IMR-90 (cell line): ENCODE measurements around the gene RAB9A. TPM values are rescaled to one million over a fixed set of nuclear protein-coding genes. Genes with fewer than 3 reads are reported as not detected.

Experiments
- ATAC-seq: fragments of 200-7000 bp; cut with Tn5 transposase; 2 replicates; pipeline ENCODE4 v1.9.1; 2020; ENCODE audit warnings: low read depth, mild to moderate bottlenecking, moderate library complexity
- BruUV-seq: library from RNA; stranded (reverse); fragments of 400-500 nt; replicated peaks from 2 replicates; lab custom pipeline; 2021; lab: Mats Ljungman, UMichigan
- CTCF ChIA-PET: fragments of 300-600 bp; formaldehyde crosslinking; extraction: SDS; loops from one replicate; lab custom pipeline; 2021; ENCODE audit warnings: antibody characterized with exemption; lab: Yijun Ruan, JAX
- POLR2A ChIA-PET: fragments of 300-600 bp; sonication (Branson Sonifier 250); formaldehyde crosslinking; loops from one replicate; lab custom pipeline; 2022; ENCODE audit warnings: antibody characterized with exemption; ENCODE audit not compliant: unreplicated experiment; lab: Charles Lee
- DNase-seq: peaks from one replicate; pipeline ENCODE4 v3.0.0; 2013
- H2AFZ ChIP-seq: replicated peaks from 2 replicates; pipeline ENCODE3; 2013; ENCODE audit warnings: low read length, mild to moderate bottlenecking; ENCODE audit not compliant: poor library complexity
- H2AK5ac ChIP-seq: 2 replicates; pipeline ENCODE4 v1.6.1; 2013; ENCODE audit warnings: low read depth, low read length, inconsistent platforms
- H2AK9ac ChIP-seq: replicated peaks from 2 replicates; pipeline ENCODE3; 2013; ENCODE audit warnings: mild to moderate bottlenecking, low read depth, low read length, moderate library complexity; ENCODE audit not compliant: poor library complexity
- H2BK120ac ChIP-seq: 2 replicates; pipeline ENCODE4 v1.6.1; 2013; ENCODE audit warnings: low read depth, low read length, inconsistent platforms
- H2BK15ac ChIP-seq: 3 replicates; pipeline ENCODE4 v1.6.1; 2013; ENCODE audit warnings: low read depth, low read length, inconsistent platforms
- H2BK20ac ChIP-seq: 2 replicates; pipeline ENCODE4 v1.6.1; 2013; ENCODE audit warnings: low read depth, mild to moderate bottlenecking, inconsistent platforms, low read length, moderate library complexity
- H2BK5ac ChIP-seq: 2 replicates; pipeline ENCODE4 v1.6.1; 2013; ENCODE audit warnings: mild to moderate bottlenecking, low read depth, low read length, inconsistent platforms; ENCODE audit not compliant: poor library complexity, severe bottlenecking
- H3K14ac ChIP-seq: replicated peaks from 2 replicates; pipeline ENCODE4 v1.6.1; 2013; ENCODE audit warnings: low read depth, low read length, inconsistent platforms
- H3K18ac ChIP-seq: 2 replicates; pipeline ENCODE4 v1.6.1; 2013; ENCODE audit warnings: low read depth, low read length, control low read depth
- H3K23ac ChIP-seq: 2 replicates; pipeline ENCODE4 v1.6.1; 2013; ENCODE audit warnings: low read depth, low read length, inconsistent platforms
- H3K27ac ChIP-seq: 2 replicates; pipeline ENCODE4 v1.5.1; 2013; ENCODE audit warnings: mild to moderate bottlenecking, control low read depth, low read length; ENCODE audit not compliant: insufficient read depth
- H3K27me3 ChIP-seq: 2 replicates; pipeline ENCODE4 v1.6.1; 2013; ENCODE audit warnings: low read length; ENCODE audit not compliant: control insufficient read depth, insufficient read depth
- H3K36me3 ChIP-seq: 2 replicates; pipeline ENCODE4 v1.6.1; 2013; ENCODE audit warnings: low read length, mixed read lengths; ENCODE audit not compliant: control insufficient read depth, insufficient read depth
- H3K4ac ChIP-seq: 2 replicates; pipeline ENCODE4 v1.6.1; 2013; ENCODE audit warnings: low read depth, low read length, inconsistent platforms
- H3K4me1 ChIP-seq: 2 replicates; pipeline ENCODE4 v1.6.1; 2013; ENCODE audit warnings: low read length, mixed read lengths; ENCODE audit not compliant: control insufficient read depth, insufficient read depth
- H3K4me2 ChIP-seq: 2 replicates; pipeline ENCODE4 v1.6.1; 2013; ENCODE audit warnings: low read depth, mild to moderate bottlenecking, control low read depth, low read length, moderate library complexity
- H3K4me3 ChIP-seq: 2 replicates; pipeline ENCODE4 v1.5.1; 2013; ENCODE audit warnings: low read depth, mild to moderate bottlenecking, control low read depth, low read length, moderate library complexity; ENCODE audit not compliant: insufficient read depth
- H3K56ac ChIP-seq: 2 replicates; pipeline ENCODE4 v1.6.1; 2013; ENCODE audit warnings: low read length, inconsistent platforms; ENCODE audit not compliant: insufficient read depth; ENCODE audit errors: extremely low read depth
- H3K79me1 ChIP-seq, 2 experiments: 2 replicates each; pipeline ENCODE4 v1.6.1; 2013; ENCODE audit warnings: low read length in 2 of 2, inconsistent platforms in 1 of 2, low read depth in 1 of 2
- H3K9ac ChIP-seq: 2 replicates; pipeline ENCODE4 v1.6.1; 2013; ENCODE audit warnings: low read depth, low read length, control low read depth
- H3K9me1 ChIP-seq: 2 replicates; pipeline ENCODE4 v1.6.1; 2013; ENCODE audit warnings: low read length, inconsistent platforms; ENCODE audit not compliant: insufficient read depth
- H3K9me3 ChIP-seq: 2 replicates; pipeline ENCODE4 v1.6.1; 2013; ENCODE audit warnings: low read length; ENCODE audit not compliant: control insufficient read depth, insufficient read depth
- H4K20me1 ChIP-seq: 2 replicates; pipeline ENCODE4 v1.6.1; 2013; ENCODE audit warnings: low read length, inconsistent platforms; ENCODE audit not compliant: insufficient read depth
- H4K5ac ChIP-seq: 2 replicates; pipeline ENCODE4 v1.6.1; 2013; ENCODE audit warnings: mild to moderate bottlenecking, low read depth, low read length, control low read depth
- H4K8ac ChIP-seq, 2 experiments: 2 replicates each; pipeline ENCODE4 v1.6.1; 2013; ENCODE audit warnings: low read depth in 2 of 2, low read length in 2 of 2, control low read depth in 1 of 2, inconsistent platforms in 1 of 2
- H4K91ac ChIP-seq: 2 replicates; pipeline ENCODE4 v1.6.1; 2013; ENCODE audit warnings: low read depth, low read length, inconsistent platforms; ENCODE audit not compliant: insufficient read depth
- BHLHE40 ChIP-seq: fragments of 150-350 bp; IDR thresholded peaks from 2 replicates; pipeline ENCODE4 v1.6.1; 2016; ENCODE audit warnings: mild to moderate bottlenecking, low read depth, low read length
- CEBPB ChIP-seq: IDR thresholded peaks from 2 replicates; pipeline ENCODE4 v1.6.1; 2012; ENCODE audit warnings: low read depth, low read length, improper control_type of control experiment
- CHD1 ChIP-seq: IDR thresholded peaks from 2 replicates; pipeline ENCODE4 v1.6.1; 2012; ENCODE audit warnings: low read depth, low read length, improper control_type of control experiment
- MAZ ChIP-seq: IDR thresholded peaks from 2 replicates; pipeline ENCODE4 v1.6.1; 2012; ENCODE audit warnings: low read depth, mild to moderate bottlenecking, low read length, improper control_type of control experiment, moderate library complexity, borderline replicate concordance
- MXI1 ChIP-seq: IDR thresholded peaks from 2 replicates; pipeline ENCODE4 v1.6.1; 2012; ENCODE audit warnings: low read depth, mild to moderate bottlenecking, low read length, moderate library complexity, borderline replicate concordance
- NFE2L2 ChIP-seq: fragments of 150-350 bp; IDR thresholded peaks from 2 replicates; pipeline ENCODE4 v1.6.1; 2016; ENCODE audit warnings: low read depth, mild to moderate bottlenecking, low read length
- SMC3 ChIP-seq: fragments of 150-350 bp; IDR thresholded peaks from 2 replicates; pipeline ENCODE4 v1.6.1; 2016; ENCODE audit warnings: low read depth, mild to moderate bottlenecking, antibody characterized with exemption, low read length, moderate library complexity
- WGBS, 2 experiments: methylation state at CpG; one replicate each; pipeline versions ENCODE4 v1.1.5 to v1.1.7; 2013; ENCODE audit warnings: missing lambda C conversion rate in 2 of 2; ENCODE audit not compliant: insufficient read length in 1 of 2; ENCODE audit errors: extremely low coverage in 2 of 2; 5-methylcytosine and 5-hydroxymethylcytosine counted together
- dilution Hi-C: fragments of 300-500 bp; cut with HindIII; formaldehyde crosslinking; loops from one replicate; pipeline ENCODE4 v1.14.3; 2018; ENCODE audit warnings: low sequenced_read_pairs; ENCODE audit not compliant: unreplicated experiment
- in situ Hi-C: fragments of 300-500 bp; cut with MboI; formaldehyde crosslinking; loops from 3 replicates; pipeline ENCODE4 v1.14.3; 2019; ENCODE audit warnings: low sequenced_read_pairs, inconsistent platforms, mixed read lengths
- intact Hi-C: fragments of 100-400 bp; cut with micrococcal nuclease; formaldehyde crosslinking; loops from 2 replicates; pipeline ENCODE4 v1.10.0; 2022
- polyA plus RNA-seq, 3 experiments: library from polyadenylated mRNA; depleted of rRNA; stranded (reverse); fragments of >200 nt; gene quantifications; 2 replicates each; pipeline ENCODE4 v1.2.3, GENCODE V29; 2012; ENCODE audit warnings: low replicate concordance in 1 of 3
- total RNA-seq: library from RNA; depleted of rRNA; stranded (reverse); fragments of >200 nt; gene quantifications from 2 replicates; pipeline ENCODE4 v1.2.3, GENCODE V29; 2012
- TF ChIP-seq, protein P1 (sequence below): fragments of 150-350 bp; IDR thresholded peaks from 2 replicates; pipeline ENCODE4 v1.6.1; 2016; ENCODE audit warnings: low read depth, mild to moderate bottlenecking, low read length, moderate library complexity, borderline replicate concordance
- TF ChIP-seq, protein P2 (sequence below): fragments of 150-350 bp; IDR thresholded peaks from 2 replicates; pipeline ENCODE4 v1.6.1; 2017; ENCODE audit warnings: mild to moderate bottlenecking, antibody characterized with exemption, low read length, low read depth

RAB9A gene
- total and polyA plus RNA-seq, 2 of the 4 experiments (the other 2 are of a cell fraction): 15.8 to 22.3 TPM

DNA sequence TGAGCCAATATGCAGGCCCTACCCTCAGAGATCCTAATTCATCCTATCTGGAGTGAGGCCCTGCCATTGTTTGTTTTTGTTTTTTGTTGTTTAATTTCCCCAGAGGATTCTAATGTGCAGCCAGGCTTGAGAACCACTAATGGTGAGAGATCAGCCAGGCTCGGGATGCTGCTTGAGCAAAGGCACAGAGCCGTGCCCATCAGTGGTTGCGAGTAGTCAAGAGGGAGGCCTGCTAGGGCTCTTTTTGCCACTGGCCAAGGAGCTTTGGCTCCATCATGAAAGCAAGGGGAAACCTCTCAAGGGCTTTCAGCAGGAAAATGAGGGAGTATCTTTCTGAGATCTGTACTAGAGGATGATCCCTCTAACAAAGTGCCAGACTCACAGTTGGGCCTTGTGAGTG is 33.3 kb upstream of the RAB9A start:
- Histone ChIP-seq H3K4me1 (peaks cover 4% of the 10 kb centered on the region), H3K4ac (no peak overlapping the region), H4K20me1 (peaks cover 4% of the 10 kb centered on the region; the same call in 1 of the 2 replicates), H3K56ac (no peak overlapping the region), H2BK15ac (no peak overlapping the region), H3K27me3 (no peaks in the 10 kb centered on the region; the same call in 1 of the 2 replicates), H2BK5ac (no peak overlapping the region), H3K36me3 (no peaks in the 10 kb centered on the region), H3K4me3 (no peak overlapping the region), H4K91ac (no peak overlapping the region), H4K5ac (no peak overlapping the region), H3K14ac (no peak overlapping the region), H4K8ac (no peak overlapping the region), H3K23ac (no peak overlapping the region), H3K18ac (no peak overlapping the region), H2AK5ac (no peak overlapping the region), H2AFZ (no peak overlapping the region), H3K79me1 (no peaks in the 10 kb centered on the region; a peak in 1 of 4 replicates), H2BK20ac (no peak overlapping the region), H2AK9ac (no peak overlapping the region), H3K9me1 (peaks cover 4% of the 10 kb centered on the region; the same call in 1 of the 2 replicates), H3K4me2 (no peak overlapping the region), H3K27ac (no peak overlapping the region), H2BK120ac (no peak overlapping the region), H3K9ac (no peak overlapping the region), H3K9me3 (no peaks in the 10 kb centered on the region)
- no TSS peak for BruUV-seq
- CTCF ChIA-PET: no interaction called here
- WGBS, 2 experiments: no CpG with 5 or more reads among the region's 3 CpGs
- POLR2A ChIA-PET: no interaction called here
- intact Hi-C loops: no loop called here
- ATAC-seq (no peak), DNase-seq (no peak)
- dilution Hi-C loops: no loop called here
- in situ Hi-C loops: loop anchor here (5.0 to 10.0 kb wide), 2 partner anchors 92 to 701 kb away; no protein-coding TSS in a partner anchor
- TF ChIP-seq MAZ (no peak), CEBPB (no peak), BHLHE40 (no peak), CHD1 (no peak), SMC3 (no peak), NFE2L2 (no peak), MXI1 (no peak)
- TF ChIP-seq, protein P1, sequence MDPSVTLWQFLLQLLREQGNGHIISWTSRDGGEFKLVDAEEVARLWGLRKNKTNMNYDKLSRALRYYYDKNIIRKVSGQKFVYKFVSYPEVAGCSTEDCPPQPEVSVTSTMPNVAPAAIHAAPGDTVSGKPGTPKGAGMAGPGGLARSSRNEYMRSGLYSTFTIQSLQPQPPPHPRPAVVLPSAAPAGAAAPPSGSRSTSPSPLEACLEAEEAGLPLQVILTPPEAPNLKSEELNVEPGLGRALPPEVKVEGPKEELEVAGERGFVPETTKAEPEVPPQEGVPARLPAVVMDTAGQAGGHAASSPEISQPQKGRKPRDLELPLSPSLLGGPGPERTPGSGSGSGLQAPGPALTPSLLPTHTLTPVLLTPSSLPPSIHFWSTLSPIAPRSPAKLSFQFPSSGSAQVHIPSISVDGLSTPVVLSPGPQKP: no peak
- TF ChIP-seq, protein P2, sequence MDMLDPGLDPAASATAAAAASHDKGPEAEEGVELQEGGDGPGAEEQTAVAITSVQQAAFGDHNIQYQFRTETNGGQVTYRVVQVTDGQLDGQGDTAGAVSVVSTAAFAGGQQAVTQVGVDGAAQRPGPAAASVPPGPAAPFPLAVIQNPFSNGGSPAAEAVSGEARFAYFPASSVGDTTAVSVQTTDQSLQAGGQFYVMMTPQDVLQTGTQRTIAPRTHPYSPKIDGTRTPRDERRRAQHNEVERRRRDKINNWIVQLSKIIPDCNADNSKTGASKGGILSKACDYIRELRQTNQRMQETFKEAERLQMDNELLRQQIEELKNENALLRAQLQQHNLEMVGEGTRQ: no peak
